Stimulated activated CD4-positive, alpha-beta T cell treated with anti-CD3 and anti-CD28 coated beads, Interleukin-15, amount 100 ng/mL, for 24 hours (primary cell): ENCODE data around the gene PFKP.
"Not testable (repeated sequence)": the region's sequence is repeated elsewhere in the genome, so short reads cannot be mapped to it uniquely, and the experiment has no call there.

Experiments
- DNase-seq: peaks from one replicate; pipeline ENCODE4 v3.0.0-alpha.2; 2020

Gene PFKP

DNA sequence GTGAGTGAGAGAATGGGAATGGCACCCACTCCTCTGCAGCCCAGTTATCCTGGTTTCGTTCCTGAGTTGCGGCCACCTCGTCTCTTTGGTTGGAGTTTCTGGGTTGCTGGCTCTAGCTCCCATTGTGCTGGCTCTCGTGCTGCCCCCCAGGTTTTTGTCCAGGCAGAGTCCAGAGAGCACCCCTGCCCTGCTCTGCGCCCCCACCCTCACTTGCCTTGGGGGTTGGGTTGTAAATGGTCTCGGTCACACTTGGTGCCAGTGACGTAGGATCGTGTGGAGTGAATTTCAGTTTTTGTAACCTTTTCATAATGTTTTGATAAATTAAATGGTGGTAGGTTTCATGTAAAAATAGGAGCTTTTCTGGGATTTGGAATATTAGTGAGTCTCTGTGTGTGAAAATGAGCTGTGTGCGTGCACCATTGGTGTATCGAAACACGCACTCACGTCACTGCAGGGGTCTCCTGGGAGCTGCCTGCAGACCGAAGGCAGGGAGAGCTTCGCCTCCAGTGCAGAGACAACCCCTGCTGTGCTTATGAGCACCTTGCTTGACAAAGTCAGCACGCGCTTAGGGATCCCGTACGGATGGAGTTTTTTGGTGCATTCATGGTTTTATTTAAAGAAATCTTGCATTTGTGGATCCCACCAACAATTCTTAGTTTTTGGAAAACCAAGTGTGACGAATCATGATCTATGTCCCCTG is 32.9 kb downstream of the PFKP start:
- DNase-seq: no peak

DNA sequence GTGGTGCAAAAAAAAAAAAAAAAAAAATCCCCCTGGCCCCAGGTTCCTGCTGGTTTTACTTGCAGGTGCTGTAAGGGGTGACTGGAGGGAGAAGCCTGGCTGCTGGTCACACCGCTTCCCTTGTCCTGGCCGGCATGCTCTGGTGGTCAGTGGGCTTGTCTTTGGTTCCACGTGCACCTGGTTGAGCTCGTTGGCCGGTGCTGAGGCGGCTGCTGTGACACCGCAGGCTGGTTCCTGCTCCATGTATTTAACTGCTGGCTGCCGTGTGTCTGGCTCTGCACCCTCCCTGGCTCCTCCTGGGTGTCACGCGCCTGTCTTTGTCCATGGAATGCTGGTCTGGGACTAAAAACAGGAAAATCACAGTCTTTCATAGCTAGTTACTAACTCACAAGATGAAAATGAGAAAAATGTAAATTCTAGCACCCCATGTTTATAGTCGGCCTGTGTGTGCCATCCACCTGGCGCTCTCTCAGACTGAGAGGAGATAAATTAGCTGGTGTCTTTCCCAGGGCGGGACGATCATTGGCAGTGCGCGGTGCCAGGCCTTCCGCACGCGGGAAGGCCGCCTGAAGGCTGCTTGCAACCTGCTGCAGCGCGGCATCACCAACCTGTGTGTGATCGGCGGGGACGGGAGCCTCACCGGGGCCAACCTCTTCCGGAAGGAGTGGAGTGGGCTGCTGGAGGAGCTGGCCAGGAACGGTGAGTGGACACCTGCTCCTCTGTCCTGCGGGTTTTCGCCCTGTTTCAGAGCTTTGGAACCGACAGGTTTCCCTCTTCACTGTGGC is 33.7 kb downstream of the PFKP start:
- no peak for DNase-seq

DNA sequence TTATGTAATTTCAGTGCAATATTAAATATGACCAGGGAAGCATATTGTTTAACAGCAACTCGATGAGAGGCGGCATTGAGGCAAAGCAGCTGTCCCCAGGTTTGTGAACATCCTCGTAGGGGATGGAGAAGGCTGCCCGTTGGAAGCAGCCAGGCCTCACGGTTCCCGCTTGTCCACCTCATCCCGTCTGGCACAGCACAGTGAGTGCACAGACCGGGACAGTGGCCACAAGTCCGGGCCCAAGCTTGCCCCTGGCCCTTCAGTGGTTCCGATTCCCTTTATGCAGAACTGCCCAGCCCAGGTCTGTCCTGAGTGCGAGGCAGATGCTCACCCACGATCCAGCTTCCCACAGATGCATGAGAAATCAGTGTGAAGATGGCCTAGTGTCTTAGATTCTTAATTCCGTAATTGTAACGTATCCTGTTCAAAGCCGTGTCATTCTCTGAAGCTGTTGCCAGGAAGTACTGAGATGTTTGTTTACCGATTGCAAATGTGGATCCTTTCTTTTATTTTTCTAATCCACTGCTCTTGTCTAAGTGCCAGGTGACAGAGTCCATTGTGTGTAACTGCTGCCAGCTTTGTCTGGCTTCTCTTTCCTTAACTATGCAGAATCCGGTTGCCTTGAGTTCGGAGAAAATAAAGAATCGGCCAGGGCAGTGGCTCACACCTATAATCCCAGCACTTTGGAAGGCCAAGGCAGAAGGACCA is 35.5 kb downstream of the PFKP start:
- no peak for DNase-seq

DNA sequence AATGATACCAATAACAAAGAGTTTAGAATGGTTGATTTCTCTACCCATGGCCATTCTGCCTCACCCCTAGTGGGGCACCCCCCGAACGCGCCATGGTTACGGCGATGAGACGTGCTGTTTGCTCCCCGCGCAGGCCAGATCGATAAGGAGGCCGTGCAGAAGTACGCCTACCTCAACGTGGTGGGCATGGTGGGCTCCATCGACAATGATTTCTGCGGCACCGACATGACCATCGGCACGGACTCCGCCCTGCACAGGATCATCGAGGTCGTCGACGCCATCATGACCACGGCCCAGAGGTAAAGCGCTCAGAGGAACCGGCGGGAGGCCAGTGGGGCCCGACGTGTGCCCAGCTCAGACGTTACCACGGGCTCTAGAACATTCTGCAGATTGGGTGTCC is 36.3 kb downstream of the PFKP start:
- DNase-seq: no peak

DNA sequence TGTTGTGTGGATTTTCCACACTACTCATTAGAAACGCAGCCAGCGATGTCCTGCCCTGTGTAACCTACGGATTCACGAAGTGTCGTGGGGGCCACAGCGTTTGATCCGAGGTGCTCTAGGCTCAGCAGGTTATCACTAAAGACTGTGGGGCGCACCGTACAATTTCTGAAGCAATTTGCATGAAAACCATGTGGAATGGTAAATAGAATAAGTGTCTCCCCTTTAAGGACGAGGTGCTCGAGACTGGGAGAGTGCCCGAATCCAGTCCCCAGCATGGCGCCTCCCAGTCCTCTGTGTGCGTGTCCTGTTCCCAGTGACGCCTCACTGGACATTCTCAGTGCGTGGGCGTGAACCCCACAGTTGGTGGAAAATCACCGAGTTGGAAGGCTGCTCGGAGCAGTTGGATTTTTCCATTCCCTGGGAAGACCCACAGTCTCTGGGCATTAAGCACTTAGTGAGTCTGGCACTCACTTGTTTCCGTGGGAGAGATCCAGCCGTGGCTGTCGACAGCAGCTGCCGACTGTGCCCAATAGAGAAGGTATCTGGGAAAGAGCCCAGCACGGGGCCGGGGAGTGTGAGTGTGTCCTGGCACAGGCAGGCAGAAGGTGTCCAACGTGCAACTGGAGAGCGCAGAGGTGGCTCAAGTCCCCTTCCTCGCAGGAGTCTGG is 37.0 kb downstream of the PFKP start:
- no peak for DNase-seq

DNA sequence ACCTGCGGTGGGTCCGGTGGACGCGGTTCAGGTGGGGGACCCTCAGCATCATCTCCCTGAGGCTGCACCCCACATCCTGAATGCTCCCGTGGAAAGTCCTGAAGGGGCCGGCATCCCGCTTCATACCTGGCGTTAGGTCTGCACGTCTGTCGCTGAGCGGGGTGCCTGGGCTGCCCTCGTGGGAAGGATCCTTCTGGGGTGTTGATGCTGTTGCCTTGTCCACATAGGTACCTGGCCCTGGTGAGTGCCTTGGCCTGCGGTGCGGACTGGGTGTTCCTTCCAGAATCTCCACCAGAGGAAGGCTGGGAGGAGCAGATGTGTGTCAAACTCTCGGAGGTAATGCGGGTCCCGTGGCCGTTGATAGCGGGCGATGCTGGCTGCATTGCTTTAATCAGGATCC is 37.8 kb downstream of the PFKP start:
- no peak for DNase-seq

DNA sequence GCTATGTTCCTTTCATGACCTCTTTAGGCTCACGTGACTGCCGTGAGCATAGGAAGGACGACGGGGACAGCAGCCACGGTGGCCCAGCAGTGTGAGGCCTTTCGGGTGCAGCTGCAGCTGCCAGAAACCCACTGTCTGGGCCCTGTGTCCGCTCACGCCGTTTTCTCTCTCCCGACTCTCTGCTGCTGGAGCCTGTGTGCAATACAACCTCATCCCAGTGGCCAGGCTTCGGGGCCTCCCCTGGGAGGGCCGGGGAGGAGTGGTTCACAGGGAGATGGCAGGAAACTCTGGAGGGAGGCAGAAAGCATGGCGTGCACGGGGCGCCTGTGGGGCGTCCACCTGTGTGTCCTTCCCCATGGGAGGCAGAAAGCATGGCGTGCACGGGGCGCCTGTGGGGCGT is 38.6 kb downstream of the PFKP start:
- DNase-seq: no peak

DNA sequence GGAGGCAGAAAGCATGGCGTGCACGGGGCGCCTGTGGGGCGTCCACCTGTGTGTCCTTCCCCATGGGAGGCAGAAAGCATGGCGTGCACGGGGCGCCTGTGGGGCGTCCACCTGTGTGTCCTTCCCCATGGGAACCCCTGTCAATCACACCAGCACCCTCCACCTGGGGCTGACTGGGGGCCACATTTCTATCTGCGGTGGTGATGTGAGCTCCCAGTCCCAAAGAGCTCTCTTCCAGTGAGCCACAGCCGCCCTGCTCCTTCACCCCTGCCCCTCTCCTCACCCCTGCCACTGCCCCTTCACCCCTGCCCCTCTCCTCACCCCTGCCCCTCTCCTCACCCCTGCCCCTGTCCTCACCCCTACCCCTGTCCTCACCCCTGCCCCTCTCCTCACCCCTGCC is 39.0 kb downstream of the PFKP start:
- not testable (repeated sequence) for DNase-seq

DNA sequence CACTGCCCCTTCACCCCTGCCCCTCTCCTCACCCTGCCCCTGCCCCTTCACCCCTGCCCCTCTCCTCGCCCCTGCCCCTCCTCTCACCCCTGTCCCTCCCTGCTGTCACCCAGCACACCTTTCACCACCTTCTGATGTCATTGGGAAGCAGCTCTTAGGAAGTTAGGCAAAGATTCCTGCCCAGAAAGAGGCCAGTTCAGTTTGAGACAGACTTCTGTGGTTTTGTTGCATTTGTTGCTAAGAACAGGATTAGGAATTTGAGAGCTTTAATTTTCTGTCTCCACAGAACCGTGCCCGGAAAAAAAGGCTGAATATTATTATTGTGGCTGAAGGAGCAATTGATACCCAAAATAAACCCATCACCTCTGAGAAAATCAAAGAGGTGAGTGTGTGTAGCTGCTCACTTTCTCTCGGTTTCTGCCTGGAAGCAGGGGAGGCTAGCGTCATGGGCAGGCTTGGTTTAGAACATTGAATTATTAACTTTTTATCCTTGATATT is 39.6 kb downstream of the PFKP start:
- no peak for DNase-seq

DNA sequence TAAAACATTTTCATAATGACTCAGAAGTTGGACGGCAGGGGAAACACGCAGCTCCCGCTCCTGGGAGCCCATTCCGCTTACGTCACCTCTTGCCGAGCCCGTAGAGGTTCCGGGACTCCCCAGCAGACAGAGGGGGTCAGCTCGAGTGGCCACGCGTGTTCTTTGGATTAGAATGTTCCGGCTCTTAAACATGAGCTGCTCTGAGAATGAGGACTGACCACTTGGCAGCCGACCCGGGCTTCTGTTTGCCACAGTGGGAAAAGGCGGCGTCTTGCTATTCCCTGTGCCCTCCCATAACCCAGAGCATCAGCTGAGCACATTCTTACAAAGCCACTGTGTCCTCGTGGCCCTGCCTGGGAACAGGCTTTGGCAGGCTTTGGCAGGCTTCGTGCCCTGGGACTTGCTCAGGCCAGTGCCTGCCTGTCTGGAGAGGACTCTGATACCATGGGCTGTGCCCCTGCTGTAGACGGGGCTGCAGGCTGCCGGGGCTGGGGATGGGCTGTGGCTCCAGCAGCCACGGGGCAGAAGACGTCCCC is 40.1 kb downstream of the PFKP start:
- no peak for DNase-seq

DNA sequence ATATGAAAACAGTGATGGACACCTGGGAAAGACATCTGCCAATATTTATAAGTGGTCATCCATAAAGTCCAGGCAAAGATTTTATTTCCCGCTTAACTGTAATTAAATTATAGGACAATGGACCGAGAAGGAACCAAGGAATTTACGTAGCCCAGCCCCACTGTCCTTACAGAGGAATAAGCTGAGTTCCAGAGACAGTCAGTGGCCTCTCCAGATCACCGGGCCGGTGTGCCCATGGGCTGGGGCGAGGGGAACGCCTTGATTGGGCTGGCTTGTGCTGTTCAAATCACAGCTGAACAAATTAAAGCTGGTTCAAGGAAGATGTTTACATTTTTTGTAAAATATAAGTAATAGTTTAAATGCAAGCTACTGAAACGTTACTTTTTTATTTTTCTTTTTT is 40.7 kb downstream of the PFKP start:
- DNase-seq: no peak

DNA sequence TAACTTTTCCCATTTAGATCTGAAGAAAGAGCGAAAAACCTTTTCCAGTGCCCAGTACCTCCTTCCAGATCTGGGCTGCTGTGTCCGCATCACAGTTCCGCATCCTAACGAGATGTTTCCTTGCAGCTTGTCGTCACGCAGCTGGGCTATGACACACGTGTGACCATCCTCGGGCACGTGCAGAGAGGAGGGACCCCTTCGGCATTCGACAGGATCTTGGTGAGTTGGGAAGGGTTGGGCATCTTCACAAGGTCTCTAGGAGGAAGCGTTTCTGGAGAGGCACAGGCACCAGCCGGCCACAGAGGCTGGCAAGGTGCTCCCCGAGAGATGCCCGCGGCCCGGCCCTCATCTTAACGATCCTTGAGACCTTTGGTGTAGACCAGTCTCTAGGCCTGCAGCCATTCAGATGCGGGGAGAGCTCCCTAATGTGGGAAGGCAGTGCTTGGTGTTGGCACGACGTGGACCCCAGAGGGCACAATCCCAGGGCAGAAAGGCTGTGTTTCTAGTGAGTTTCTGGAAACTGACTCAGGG is 41.3 kb downstream of the PFKP start:
- DNase-seq: no peak

DNA sequence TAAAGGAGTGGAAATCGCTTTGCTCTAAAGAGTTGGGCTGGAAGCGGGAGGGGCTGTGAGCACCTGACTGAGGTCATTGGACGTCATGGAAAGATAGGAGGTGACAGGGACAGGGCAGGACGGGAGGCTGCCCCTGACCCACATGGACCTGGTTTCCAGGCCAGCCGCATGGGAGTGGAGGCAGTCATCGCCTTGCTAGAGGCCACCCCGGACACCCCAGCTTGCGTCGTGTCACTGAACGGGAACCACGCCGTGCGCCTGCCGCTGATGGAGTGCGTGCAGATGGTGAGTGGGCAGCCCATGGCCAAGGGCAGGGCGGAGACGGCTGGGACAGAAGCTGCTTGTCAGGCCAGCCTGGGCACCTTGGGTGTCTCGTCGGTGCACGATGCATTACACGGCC is 41.8 kb downstream of the PFKP start:
- DNase-seq: no peak

DNA sequence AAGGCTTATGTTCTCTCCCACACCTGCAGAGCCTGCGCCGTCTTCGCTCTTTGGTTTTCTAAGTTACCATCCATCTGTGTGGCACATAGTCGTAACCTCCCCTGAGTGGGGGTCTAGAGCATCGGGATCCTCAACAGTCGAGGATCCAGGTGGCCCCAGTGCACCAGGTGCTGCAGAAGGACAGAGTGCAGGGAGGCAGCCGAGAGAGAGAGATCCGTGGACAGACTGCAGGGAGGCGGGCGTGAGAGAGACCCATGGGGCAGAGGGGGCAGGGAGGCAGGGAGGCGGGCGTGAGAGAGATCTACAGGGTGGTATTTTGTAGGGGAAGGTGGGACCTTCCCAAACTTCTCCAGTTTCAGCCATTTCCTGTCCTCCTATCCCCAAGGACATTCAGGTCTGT is 42.3 kb downstream of the PFKP start:
- DNase-seq: no peak

DNA sequence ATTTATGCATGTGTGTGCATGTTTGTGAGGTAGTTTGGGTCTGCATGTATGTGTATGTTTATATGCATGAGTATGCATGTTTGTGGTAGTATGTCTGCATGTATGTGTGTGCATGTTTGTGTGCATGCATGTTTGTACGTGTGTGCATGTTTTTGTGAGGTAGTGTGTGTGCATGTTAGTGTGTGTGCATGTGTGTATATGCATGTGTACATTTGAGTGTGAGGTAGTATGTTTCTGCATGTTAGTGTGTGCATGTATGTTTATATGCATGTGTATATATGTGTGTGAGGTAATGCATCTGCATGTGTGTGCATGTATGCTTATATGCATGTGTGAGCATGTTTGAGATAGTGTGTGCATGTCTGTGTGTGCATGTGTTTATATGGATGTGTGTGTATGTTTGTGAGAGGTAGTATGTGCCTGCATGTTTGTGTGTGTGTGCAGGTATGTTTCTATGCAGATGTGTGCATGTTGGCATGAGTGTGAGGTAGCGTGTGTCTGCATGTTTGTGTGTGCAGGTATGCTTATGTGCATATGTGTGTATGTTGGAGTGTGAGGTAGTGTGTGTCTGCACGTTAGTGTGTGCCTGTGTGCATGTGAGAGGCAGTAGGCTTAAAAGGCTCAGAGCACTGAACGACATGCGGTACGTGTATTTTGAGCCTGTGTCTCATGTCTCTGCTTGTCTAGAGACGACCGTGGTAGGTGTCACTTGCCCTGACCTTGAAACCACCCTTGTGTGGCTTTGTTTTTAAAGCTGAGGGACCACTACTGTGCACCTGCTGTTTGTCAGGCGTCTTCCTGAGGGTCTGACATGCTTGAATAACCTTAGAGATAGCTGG is 43.7 kb downstream of the PFKP start:
- DNase-seq: no peak

DNA sequence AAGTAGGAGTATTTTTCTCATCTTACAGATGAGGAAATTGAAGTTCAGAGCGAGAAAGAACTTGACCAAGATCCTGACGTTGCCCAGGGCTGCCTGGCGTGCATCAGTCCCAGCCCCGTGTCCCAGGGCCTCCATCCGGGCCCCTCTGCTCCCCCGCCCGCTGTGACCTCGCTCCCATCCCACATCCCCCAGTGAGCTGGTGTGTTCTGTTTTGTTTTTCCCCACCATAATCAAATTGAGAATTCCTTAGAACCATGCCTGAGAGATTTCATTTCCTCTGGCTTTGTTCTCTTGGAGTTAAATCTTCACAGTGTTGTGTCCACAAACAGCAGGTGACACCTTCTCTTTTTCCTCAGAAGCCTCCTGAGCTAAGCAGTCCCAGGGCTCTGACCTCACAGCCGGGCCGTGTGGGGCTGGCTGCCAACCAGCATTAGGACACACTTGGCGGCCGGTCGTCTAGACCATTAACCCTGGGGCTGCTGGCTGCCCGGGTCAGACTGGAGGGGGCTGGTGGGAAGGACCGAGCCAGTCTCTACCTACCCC is 44.3 kb downstream of the PFKP start:
- no peak for DNase-seq

DNA sequence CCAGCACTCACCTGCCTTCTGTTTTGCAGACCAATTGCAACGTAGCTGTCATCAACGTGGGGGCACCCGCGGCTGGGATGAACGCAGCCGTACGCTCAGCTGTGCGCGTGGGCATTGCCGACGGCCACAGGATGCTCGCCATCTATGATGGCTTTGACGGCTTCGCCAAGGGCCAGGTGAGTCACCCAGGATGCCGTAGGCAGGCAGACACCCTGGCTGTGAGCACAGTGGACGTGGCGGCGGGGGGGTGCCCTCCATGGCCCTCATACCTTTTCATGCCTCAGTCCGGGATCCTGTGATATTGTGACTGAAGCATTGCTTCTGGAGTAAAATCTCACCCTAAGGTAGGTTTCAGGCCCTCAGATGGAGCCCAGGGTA is 46.0 kb downstream of the PFKP start:
- no peak for DNase-seq

DNA sequence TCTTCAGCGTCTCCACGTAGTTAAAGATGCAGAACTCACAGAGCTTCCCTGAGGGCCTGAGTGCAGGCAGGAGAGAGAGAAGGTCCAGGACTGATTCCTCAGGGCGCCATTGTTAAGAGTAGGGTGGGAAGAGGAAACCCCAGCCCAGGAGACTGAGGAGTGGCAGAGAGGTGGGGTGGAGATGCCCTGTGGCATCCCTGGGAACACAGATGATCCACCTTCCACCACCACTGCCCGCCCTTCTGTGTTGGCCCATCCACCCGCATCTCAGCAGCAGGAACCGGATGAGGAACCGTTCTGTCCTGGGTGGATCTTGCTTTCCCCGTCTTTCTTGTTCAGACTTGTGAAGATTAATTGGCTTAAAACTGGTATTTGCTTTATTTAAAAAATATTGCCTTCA is 48.3 kb downstream of the PFKP start:
- DNase-seq: no peak

DNA sequence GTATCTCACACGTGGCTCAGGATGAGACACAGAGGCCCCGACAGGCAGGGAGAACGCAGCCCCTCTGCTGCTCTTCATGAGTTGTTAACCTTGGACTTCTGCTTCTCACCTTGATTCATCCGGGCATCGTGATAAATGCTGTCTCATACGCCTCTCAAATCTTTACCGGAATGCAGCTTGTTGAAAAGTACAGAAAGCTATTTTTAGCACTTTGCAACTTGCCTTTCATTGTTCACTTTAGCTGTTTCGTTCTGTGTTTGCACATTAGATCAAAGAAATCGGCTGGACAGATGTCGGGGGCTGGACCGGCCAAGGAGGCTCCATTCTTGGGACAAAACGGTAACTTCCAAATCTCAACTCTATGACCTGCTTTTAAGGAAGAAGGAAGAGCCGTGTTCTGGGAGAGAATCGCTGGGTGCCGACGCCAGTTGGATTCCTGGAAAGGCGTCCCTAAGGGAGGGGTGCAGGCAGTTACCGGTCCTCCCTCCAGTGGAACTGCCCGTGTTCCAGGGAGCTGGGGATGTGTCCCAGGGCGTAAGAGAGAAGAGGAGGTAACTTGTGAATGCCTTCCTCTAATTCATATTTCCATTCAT is 49.3 kb downstream of the PFKP start:
- no peak for DNase-seq

DNA sequence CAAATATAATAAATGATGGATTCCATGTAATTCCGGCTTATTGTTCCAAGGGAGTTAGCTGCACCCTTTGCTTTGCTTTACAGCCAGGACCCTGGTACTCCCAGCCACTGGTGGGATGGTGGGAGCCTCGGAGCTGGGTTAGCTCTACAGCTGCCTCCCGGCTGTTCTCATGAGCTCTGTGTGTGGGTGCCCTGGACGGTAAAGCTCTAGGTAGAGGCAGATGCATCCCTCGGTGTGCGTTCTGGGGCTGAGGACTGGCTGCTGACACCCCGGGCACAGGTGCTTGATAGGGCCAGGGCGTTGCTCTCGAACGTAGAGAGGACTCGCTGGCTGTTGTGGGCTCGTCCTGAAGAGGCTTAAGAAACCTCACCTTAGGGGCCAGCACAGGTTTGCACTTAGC is 50.1 kb downstream of the PFKP start:
- no peak for DNase-seq

DNA sequence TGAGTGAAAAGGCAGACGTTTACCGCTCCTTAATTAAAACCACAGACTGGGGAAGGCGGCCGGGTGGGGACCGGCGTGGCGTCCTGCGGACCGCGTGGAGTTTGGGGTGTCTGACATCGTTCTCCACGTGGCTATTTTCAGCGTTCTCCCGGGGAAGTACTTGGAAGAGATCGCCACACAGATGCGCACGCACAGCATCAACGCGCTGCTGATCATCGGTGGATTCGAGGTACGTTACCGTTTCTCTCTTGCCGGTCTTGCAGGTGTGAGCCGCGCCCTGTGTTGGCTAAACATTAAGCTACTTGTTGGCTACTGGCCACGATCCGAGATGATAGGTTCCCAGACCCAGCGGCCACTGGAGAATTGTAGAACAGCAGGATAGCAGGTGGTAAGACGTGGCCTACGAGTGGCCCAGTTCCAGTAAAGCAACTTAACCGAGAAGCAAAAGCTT is 51.3 kb downstream of the PFKP start:
- no peak for DNase-seq
